K562 (cell line): ENCODE results near the gene CSPG5. TPM values are rescaled to one million over a fixed set of nuclear protein-coding genes. Genes with fewer than 3 reads are reported as not detected.

Experiments used
- CBX2 ChIP-seq: fragments of 200-600 bp; sonication (generic); IDR thresholded peaks from one replicate; pipeline ENCODE4 v1.6.1; 2012; ENCODE audit warnings: mild to moderate bottlenecking, low read length, inconsistent platforms; ENCODE audit not compliant: insufficient read depth, poor library complexity, severe bottlenecking
- E2F6 ChIP-seq, 2 experiments: IDR thresholded peaks; 2 replicates each; pipeline ENCODE4 v1.6.1; 2011; ENCODE audit warnings: borderline replicate concordance in 1 of 2, control low read depth in 1 of 2, low read depth in 1 of 2, low read length in 1 of 2, mild to moderate bottlenecking in 1 of 2, mixed read lengths in 1 of 2, moderate library complexity in 1 of 2; ENCODE audit not compliant: insufficient read depth in 1 of 2, insufficient read length in 1 of 2, poor library complexity in 1 of 2, severe bottlenecking in 1 of 2; ENCODE audit errors: extremely low read depth in 1 of 2
- FOSL1 ChIP-seq: fragments of 200-800 bp; sonication (Bioruptor generic); conservative IDR thresholded peaks from 2 replicates; pipeline ENCODE4 v1.6.1; 2016; ENCODE audit warnings: missing genetic modification characterization, missing compliant biosample characterization
- FUS ChIP-seq: fragments of 200-400 bp; formaldehyde crosslinking; optimal IDR thresholded peaks from 2 replicates; pipeline ENCODE3; 2017; ENCODE audit warnings: low read depth, low read length
- GABPB1 ChIP-seq: sonication (generic); formaldehyde crosslinking; IDR thresholded peaks from 2 replicates; pipeline ENCODE4 v1.8.0; 2022; ENCODE audit warnings: mild to moderate bottlenecking, missing genetic modification reagents
- GTF2E2 ChIP-seq: fragments of 200-800 bp; sonication (Bioruptor generic); IDR thresholded peaks from 2 replicates; pipeline ENCODE4 v1.6.1; 2016; ENCODE audit warnings: missing genetic modification characterization, missing compliant biosample characterization
- HINFP ChIP-seq: fragments of 450-650 bp; conservative IDR thresholded peaks from 2 replicates; pipeline ENCODE4 v1.6.1; 2016; ENCODE audit warnings: missing genetic modification characterization, low read depth, mild to moderate bottlenecking, control low read depth, missing compliant biosample characterization
- JUND ChIP-seq, 2 experiments: IDR thresholded peaks; 2 replicates in 1 of 2; 3 replicates in 1 of 2; pipeline ENCODE4 v1.6.1; 2011; ENCODE audit warnings: borderline replicate concordance in 2 of 2, low read depth in 2 of 2, low read length in 2 of 2, improper control_type of control experiment in 1 of 2, missing biosample characterization in 1 of 2, missing genetic modification characterization in 1 of 2, missing genetic modification reagents in 1 of 2
- MIER1 ChIP-seq: fragments of 450-650 bp; IDR thresholded peaks from 2 replicates; pipeline ENCODE4 v1.6.1; 2016; ENCODE audit warnings: antibody characterized with exemption, mild to moderate bottlenecking, low read depth
- MTA3 ChIP-seq: fragments of 450-650 bp; formaldehyde crosslinking; IDR thresholded peaks from 2 replicates; pipeline ENCODE4 v1.6.1; 2017; ENCODE audit warnings: mild to moderate bottlenecking, borderline replicate concordance
- NCOA2 ChIP-seq, 2 experiments: fragments of 450-650 bp; IDR thresholded peaks; 2 replicates each; pipeline ENCODE4 v1.6.1; 2018; ENCODE audit warnings: mild to moderate bottlenecking in 2 of 2, moderate library complexity in 1 of 2; ENCODE audit not compliant: partially characterized antibody in 2 of 2
- PHF21A ChIP-seq: fragments of 450-650 bp; IDR thresholded peaks from 2 replicates; pipeline ENCODE4 v1.6.1; 2017; ENCODE audit warnings: low read depth, borderline replicate concordance
- SRSF3 ChIP-seq: fragments of 200-400 bp; formaldehyde crosslinking; IDR thresholded peaks from 2 replicates; pipeline ENCODE4 v1.6.1; 2016; ENCODE audit warnings: mild to moderate bottlenecking, low read length, moderate library complexity; ENCODE audit not compliant: insufficient read depth
- SRSF7 ChIP-seq: fragments of 200-400 bp; formaldehyde crosslinking; optimal IDR thresholded peaks from 2 replicates; pipeline ENCODE3; 2017; ENCODE audit warnings: mild to moderate bottlenecking, low read depth, low read length
- TBL1XR1 ChIP-seq, 2 experiments: IDR thresholded peaks; 2 replicates each; pipeline ENCODE4 v1.6.1; 2012; ENCODE audit warnings: improper control_type of control experiment in 2 of 2, low read length in 2 of 2, mild to moderate bottlenecking in 1 of 2
- XRCC3 ChIP-seq: fragments of 450-650 bp; IDR thresholded peaks from 2 replicates; pipeline ENCODE4 v1.6.1; 2017; ENCODE audit warnings: mild to moderate bottlenecking, moderate library complexity
- ZC3H11A ChIP-seq: IDR thresholded peaks from 2 replicates; pipeline ENCODE4 v1.6.1; 2012; ENCODE audit warnings: low read depth, low read length, improper control_type of control experiment
- ZKSCAN1 ChIP-seq: fragments of 150-350 bp; IDR thresholded peaks from 2 replicates; pipeline ENCODE4 v1.6.1; 2016; ENCODE audit warnings: low read depth, low read length
- ZNF174 ChIP-seq: fragments of 250-450 bp; sonication (Bioruptor Pico); IDR thresholded peaks from 2 replicates; pipeline ENCODE4 v1.4.0; 2020; ENCODE audit warnings: mild to moderate bottlenecking
- ZNF212 ChIP-seq: fragments of 450-650 bp; formaldehyde crosslinking; IDR thresholded peaks from 2 replicates; pipeline ENCODE4 v1.4.0; 2020; ENCODE audit warnings: mild to moderate bottlenecking
- ZNF232 ChIP-seq: sonication (generic); formaldehyde crosslinking; IDR thresholded peaks from 2 replicates; pipeline ENCODE4 v1.8.0; 2022; ENCODE audit warnings: mild to moderate bottlenecking, missing genetic modification reagents
- ZNF277 ChIP-seq: fragments of 250-450 bp; sonication (Bioruptor Pico); IDR thresholded peaks from 2 replicates; pipeline ENCODE4 v1.8.0; 2022; ENCODE audit warnings: inconsistent platforms, mild to moderate bottlenecking, moderate library complexity, borderline replicate concordance
- ZNF766 ChIP-seq: fragments of 200-800 bp; sonication (Bioruptor generic); conservative IDR thresholded peaks from 2 replicates; pipeline ENCODE4 v1.6.1; 2016; ENCODE audit warnings: missing genetic modification characterization, missing compliant biosample characterization
- polyA plus RNA-seq, 8 experiments: library from polyadenylated mRNA; depleted of rRNA in 4 of 8; stranded (reverse) in 5 of 8; unstranded in 3 of 8; fragments of >200 nt; fragmentation: Nextera tagmentation in 2 of 8; fragmentation: Illumina TruSeq in 1 of 8; extraction: Ambion mirVana in 2 of 8; extraction: Trizol in 1 of 8; gene quantifications; 2 replicates each; pipeline versions ENCODE4 v1.2.1 to v1.2.3, GENCODE V29; 2011 to 2014; ENCODE audit warnings: inconsistent platforms in 1 of 8, missing spikeins in 1 of 8
- total RNA-seq, 7 experiments: library from RNA; depleted of rRNA in 6 of 7; stranded (reverse); fragments of >200 nt in 6 of 7; fragmentation: Illumina TruSeq in 2 of 7; extraction: Trizol in 2 of 7; gene quantifications; 2 replicates each; pipeline versions ENCODE4 v1.2.1 to v1.2.3, GENCODE V29; 2011 to 2021; ENCODE audit warnings: low replicate concordance in 1 of 7
- TF ChIP-seq, protein P1 (sequence below), 3 experiments: fragments of 200-800 bp in 1 of 3; sonication (Bioruptor generic) in 1 of 3; sonication (generic) in 1 of 3; formaldehyde crosslinking in 1 of 3; IDR thresholded peaks; 2 replicates each; pipeline versions ENCODE4 v1.6.1 to v1.8.0; 2016 to 2022; ENCODE audit warnings: mild to moderate bottlenecking in 2 of 3, missing compliant biosample characterization in 2 of 3, missing genetic modification characterization in 2 of 3, missing genetic modification reagents in 1 of 3

The CSPG5 gene
- total and polyA plus RNA-seq, 9 of the 15 experiments (the other 6 are each of a cell fraction or from before 2014, with no cell fraction given) = 0.06 to 3.3 (median 2.4) TPM

DNA sequence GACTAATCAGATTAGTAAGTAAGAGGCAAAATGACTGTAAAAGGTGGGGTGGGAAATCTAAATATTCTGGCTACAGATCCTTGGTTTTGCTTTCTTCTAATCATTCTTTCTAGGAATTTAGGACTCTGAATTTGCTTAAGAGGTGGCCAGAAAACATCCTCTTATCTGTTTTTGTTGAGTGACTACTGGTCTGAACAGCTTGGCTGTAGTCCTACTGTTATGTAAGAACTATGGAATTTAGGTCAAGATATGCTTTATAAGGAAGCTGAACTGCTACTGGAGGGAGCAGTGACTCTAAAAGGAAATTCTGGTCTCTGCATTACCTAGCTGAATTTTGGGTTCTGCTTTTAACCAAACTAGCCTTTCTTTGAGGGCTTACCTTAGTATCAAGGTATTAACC is 33.5 kb upstream of the CSPG5 start (continued):
- TF ChIP-seq E2F6 (IDR thresholded peaks at IDR 0.05; ENCODE audit: borderline replicate concordance in 1 of 2, extremely low read depth in 1 of 2, insufficient read depth in 1 of 2, insufficient read length in 1 of 2, low read depth in 1 of 2, low read length in 1 of 2, poor library complexity in 1 of 2, severe bottlenecking in 1 of 2) = no peak
- no peak for TF ChIP-seq ZNF277 (CRISPR knock-in tag)
- TF ChIP-seq FUS = no peak
- no peak for TF ChIP-seq ZNF174 (CRISPR knock-in tag)
- TF ChIP-seq ZKSCAN1 = no peak
- TF ChIP-seq TBL1XR1 (IDR thresholded peaks at IDR 0.05; ENCODE audit: low read length in 2 of 2) = peak in 1 of 2 experiments; percentile 24; a peak in 1 of 4 replicates
- TF ChIP-seq GTF2E2 (tag) = no peak
- 0 out of 2 replicates have a peak, but pooled peaks have one; percentile 40 for TF ChIP-seq FOSL1 (tag)
- no peak for TF ChIP-seq ZNF766
- TF ChIP-seq SRSF3 = no peak
- TF ChIP-seq XRCC3 = no peak
- TF ChIP-seq HINFP (tag) = no peak
- TF ChIP-seq GABPB1 = no peak
- TF ChIP-seq SRSF7 = no peak
- no peak for TF ChIP-seq ZNF212 (CRISPR knock-in tag)
- TF ChIP-seq ZNF232 (CRISPR knock-in tag) = no peak
- TF ChIP-seq, protein P1, sequence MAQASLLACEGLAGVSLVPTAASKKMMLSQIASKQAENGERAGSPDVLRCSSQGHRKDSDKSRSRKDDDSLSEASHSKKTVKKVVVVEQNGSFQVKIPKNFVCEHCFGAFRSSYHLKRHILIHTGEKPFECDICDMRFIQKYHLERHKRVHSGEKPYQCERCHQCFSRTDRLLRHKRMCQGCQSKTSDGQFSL (CRISPR knock-in tag; IDR thresholded peaks at IDR 0.05) = no peak
- TF ChIP-seq, protein P1 (tag; IDR thresholded peaks at IDR 0.05) = no peak
- no peak for TF ChIP-seq ZC3H11A
- no peak for TF ChIP-seq PHF21A
- TF ChIP-seq CBX2 = no peak
- no peak for TF ChIP-seq MIER1
- no peak for TF ChIP-seq MTA3
- no peak for TF ChIP-seq NCOA2 (IDR thresholded peaks at IDR 0.05; ENCODE audit: partially characterized antibody in 2 of 2)
- TF ChIP-seq JUND (IDR thresholded peaks at IDR 0.05; ENCODE audit: borderline replicate concordance, low read depth, low read length) = peak; percentile 28; the same call in 1 of the 2 replicates
- peak; percentile 79; the same call in 2 of the 3 replicates for TF ChIP-seq JUND (tag; IDR thresholded peaks at IDR 0.05; ENCODE audit: borderline replicate concordance, low read depth, low read length)
